Gastrocnemius medialis (tissue), 4 donors: Measurements from ENCODE around the gene GARNL3. TPM values are rescaled to one million over a fixed set of nuclear protein-coding genes. Genes with fewer than 3 reads are reported as not detected.

Source experiments
- ATAC-seq, 2 donors: fragments of 150-250 bp; one replicate each; pipeline ENCODE4 v1.9.1; 2016
- DNase-seq, 2 donors: peaks; one replicate each; pipeline ENCODE4 v3.0.0-alpha.2; 2019
- H3K27ac ChIP-seq, 4 donors: fragments of 200-600 bp; sonication (generic); 1 replicate in 1 of 4; 2 replicates in 3 of 4; pipeline ENCODE4 v1.5.1; 2016 to 2018; ENCODE audit warnings: mild to moderate bottlenecking in 2 of 4, moderate library complexity in 1 of 4
- H3K27me3 ChIP-seq, 3 donors: fragments of 200-600 bp; sonication (generic) in 2 of 3; 1 replicate in 1 of 3; 2 replicates in 2 of 3; pipeline versions ENCODE4 v1.5.1 to v1.6.0; 2016 to 2019; ENCODE audit warnings: mild to moderate bottlenecking in 1 of 3, moderate library complexity in 1 of 3
- H3K36me3 ChIP-seq, 2 donors: fragments of 200-600 bp; sonication (generic) in 1 of 2; one replicate each; pipeline ENCODE4 v1.5.1; 2017 to 2018
- H3K4me1 ChIP-seq, 2 donors: fragments of 200-600 bp; sonication (generic) in 1 of 2; one replicate each; pipeline ENCODE4 v1.5.1; 2016 to 2017; ENCODE audit warnings: mild to moderate bottlenecking in 2 of 2
- H3K4me3 ChIP-seq, 4 donors: fragments of 200-600 bp; sonication (generic) in 3 of 4; 1 replicate in 1 of 4; 2 replicates in 3 of 4; pipeline ENCODE4 v1.5.1; 2016 to 2019; ENCODE audit warnings: mild to moderate bottlenecking in 2 of 4
- H3K9me3 ChIP-seq, 3 donors: fragments of 200-600 bp; sonication (generic) in 2 of 3; 1 replicate in 1 of 3; 2 replicates in 2 of 3; pipeline ENCODE4 v1.5.1; 2016 to 2019
- CTCF ChIP-seq, 5 experiments: fragments of 450-650 bp in 3 of 5; fragments of 200-600 bp in 2 of 5; sonication (generic) in 2 of 5; IDR thresholded peaks in 4 of 5; conservative IDR thresholded peaks in 1 of 5; 1 replicate in 4 of 5; 2 replicates in 1 of 5; pipeline ENCODE4 v1.5.1; 2016 to 2019; ENCODE audit warnings: antibody characterized with exemption in 5 of 5, mild to moderate bottlenecking in 3 of 5, moderate library complexity in 3 of 5
- POLR2A ChIP-seq, 2 donors: fragments of 450-650 bp; IDR thresholded peaks; one replicate each; pipeline ENCODE4 v1.6.1; 2017; ENCODE audit warnings: antibody characterized with exemption in 2 of 2, mild to moderate bottlenecking in 2 of 2, moderate library complexity in 2 of 2
- in situ Hi-C, 4 donors: fragments of 200-750 bp; cut with MboI; loops; one replicate each; pipeline versions ENCODE4 v1.15.0 to v1.8.0; 2017; ENCODE audit warnings: low sequenced_read_pairs in 4 of 4
- intact Hi-C: fragments of 100-400 bp; cut with DNase I; formaldehyde crosslinking; loops from one replicate; pipeline ENCODE4 v1.15.1; 2023; ENCODE audit warnings: low total_unique reads
- total RNA-seq, 4 donors: library from RNA; depleted of rRNA; stranded (reverse); fragments of >200 nt; gene quantifications; one replicate each; pipeline versions ENCODE4 v1.1.0 to v1.2.3, GENCODE V29; 2016

Gene GARNL3
- total RNA-seq, 4 donors from 2014 or later = 2.5 to 5.7 (median 3.0) TPM

GRCh38 chr9:127280880-127281660 lies 16.5 kb downstream of the GARNL3 start:
- DNase-seq (no peak), ATAC-seq (no peak)
- Histone ChIP-seq H3K36me3 (no peaks in the 10 kb centered on the region), H3K27me3 (no peaks in the 10 kb centered on the region), H3K27ac (no peak overlapping the region), H3K4me3 (no peak overlapping the region), H3K9me3 (no peaks in the 10 kb centered on the region), H3K4me1 (no peaks in the 10 kb centered on the region)
- no peak for TF ChIP-seq POLR2A (IDR thresholded peaks at IDR 0.05)
- no peak for TF ChIP-seq CTCF (IDR thresholded peaks at IDR 0.05 in 4 of 5, conservative IDR thresholded peaks at IDR 0.05 in 1 of 5)
- intact Hi-C loops (loop anchor here (5.0 to 10.0 kb wide), 2 partner anchors 71 to 174 kb away; partner anchors contain the start of genes LRSAM1 and RPL12), in situ Hi-C loops (loop anchor here in 1 of 4 donors (5.0 kb wide), 1 partner anchor 66 kb away; no protein-coding TSS in a partner anchor)

DNA sequence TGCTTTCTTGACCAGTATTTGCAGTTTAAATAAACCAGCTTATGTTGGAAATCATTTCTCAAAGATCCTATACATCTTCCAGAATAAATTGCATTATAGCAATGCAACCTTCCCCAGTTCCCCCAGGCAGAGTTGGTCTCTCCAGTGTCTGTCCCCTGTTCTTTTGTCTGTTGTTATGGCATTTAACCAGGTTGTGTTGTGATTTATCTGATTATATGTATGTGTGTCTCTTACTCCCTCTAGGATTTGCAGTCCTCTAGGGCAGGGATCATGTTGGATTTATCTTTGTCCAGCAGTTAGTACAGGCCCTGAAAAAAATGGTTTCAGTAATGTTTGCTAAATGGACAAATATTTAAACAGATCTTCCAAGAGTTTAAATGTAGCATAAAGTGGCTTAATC lies 17.3 kb downstream of the GARNL3 start:
- no peak overlapping the region for H3K27ac ChIP-seq
- in situ Hi-C loops = loop anchor here in 1 of 4 donors (5.0 kb wide), 1 partner anchor 65 kb away; no protein-coding TSS in a partner anchor
- ATAC-seq = no peak
- intact Hi-C loops = loop anchor here (5.0 to 10.0 kb wide), 2 partner anchors 70 to 173 kb away; partner anchors contain the start of genes LRSAM1 and RPL12
- no peaks in the 10 kb centered on the region for H3K9me3 ChIP-seq
- H3K36me3 ChIP-seq = no peaks in the 10 kb centered on the region
- no peaks in the 10 kb centered on the region for H3K4me1 ChIP-seq
- H3K4me3 ChIP-seq = no peak overlapping the region
- TF ChIP-seq POLR2A (IDR thresholded peaks at IDR 0.05) (no peak), CTCF (IDR thresholded peaks at IDR 0.05 in 4 of 5, conservative IDR thresholded peaks at IDR 0.05 in 1 of 5) (no peak)
- no peaks in the 10 kb centered on the region for H3K27me3 ChIP-seq
- no peak for DNase-seq

- no peak overlapping the region for H3K27ac ChIP-seq
- TF ChIP-seq POLR2A (IDR thresholded peaks at IDR 0.05) (no peak), CTCF (IDR thresholded peaks at IDR 0.05 in 4 of 5, conservative IDR thresholded peaks at IDR 0.05 in 1 of 5) (no peak)
- intact Hi-C loops = loop anchor here (5.0 to 10.0 kb wide), 2 partner anchors 70 to 172 kb away; partner anchors contain the start of genes LRSAM1 and RPL12
Observed at GRCh38 chr9:127282611-127283010, 18.0 kb downstream of the GARNL3 start.

DNA sequence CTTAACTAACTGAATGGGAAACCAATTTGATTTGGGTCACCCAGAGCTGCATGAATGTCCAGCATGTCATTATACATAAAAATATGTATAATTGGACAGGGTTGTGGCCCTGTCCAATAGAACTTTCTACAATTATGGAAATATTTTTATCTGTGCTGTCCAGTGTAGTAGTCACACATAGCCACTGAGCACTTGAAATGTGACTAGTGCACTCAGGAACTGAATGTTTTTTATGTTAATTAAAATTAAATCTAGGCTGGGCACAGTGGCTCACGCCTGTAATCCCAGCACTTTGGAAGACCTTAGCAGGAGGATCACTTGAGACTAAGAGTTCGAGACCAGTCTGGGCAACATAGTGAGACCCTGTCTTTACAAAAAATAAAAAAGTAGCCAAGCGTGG lies 18.6 kb downstream of the GARNL3 start:
- no peak for DNase-seq
- no peak for TF ChIP-seq POLR2A (IDR thresholded peaks at IDR 0.05)
- no peak for TF ChIP-seq CTCF (IDR thresholded peaks at IDR 0.05 in 4 of 5, conservative IDR thresholded peaks at IDR 0.05 in 1 of 5)
- Histone ChIP-seq H3K9me3 (no peaks in the 10 kb centered on the region), H3K27ac (no peak overlapping the region), H3K27me3 (no peaks in the 10 kb centered on the region), H3K36me3 (no peaks in the 10 kb centered on the region), H3K4me3 (no peak overlapping the region), H3K4me1 (no peaks in the 10 kb centered on the region)
- intact Hi-C loops (loop anchor here (5.0 to 10.0 kb wide), 2 partner anchors 69 to 172 kb away; partner anchors contain the start of genes LRSAM1 and RPL12), in situ Hi-C loops (loop anchor here in 1 of 4 donors (5.0 kb wide), 1 partner anchor 64 kb away; no protein-coding TSS in a partner anchor)
- ATAC-seq = no peak

More at GRCh38 chr9:127282611-127283010, 18.0 kb downstream of the GARNL3 start:
- in situ Hi-C loops = loop anchor here in 1 of 4 donors (5.0 kb wide), 1 partner anchor 65 kb away; no protein-coding TSS in a partner anchor
- Histone ChIP-seq H3K27me3 (no peaks in the 10 kb centered on the region), H3K4me1 (no peaks in the 10 kb centered on the region), H3K9me3 (no peaks in the 10 kb centered on the region), H3K4me3 (no peak overlapping the region), H3K36me3 (no peaks in the 10 kb centered on the region)
- DNase-seq (no peak), ATAC-seq (no peak)
